ENCODE data around the gene TOPORS. TPM values are rescaled to one million over a fixed set of nuclear protein-coding genes. Genes with fewer than 3 reads are reported as not detected.
A peak's percentile ranks its signal among the peaks of the same experiment; 100 is the strongest.
"Not testable (repeated sequence)": the region's sequence is repeated elsewhere in the genome, so short reads cannot be mapped to it uniquely, and the experiment has no call there.

The TOPORS gene
- total RNA-seq, 2 experiments from 2014 or later: 16.2 to 17.4 TPM

- Histone ChIP-seq H4K20me1 (ENCODE audit: insufficient read depth, low read length) (no peaks in the 10 kb centered on the region), H3K4me1 (ENCODE audit: insufficient read depth, low read length, poor library complexity, severe bottlenecking) (peaks cover 15% of the 10 kb centered on the region), H3K4me2 (ENCODE audit: low read length) (peak overlapping the region; percentile 62), H2AFZ (ENCODE audit: low read length) (peak overlapping the region; percentile 76), H3K79me2 (ENCODE audit: insufficient read depth, low read depth, low read length) (no peaks in the 10 kb centered on the region), H3K9me3 (ENCODE audit: low read length) (peaks cover 9% of the 10 kb centered on the region; the same call in 1 of the 2 replicates), H3K9me2 (ENCODE audit: insufficient read depth, low read length) (no peaks in the 10 kb centered on the region), H3K4me3 (ENCODE audit: low read depth, low read length, poor library complexity, severe bottlenecking) (peak overlapping the region; percentile 70), H3K36me3 (ENCODE audit: insufficient read depth, low read length) (no peaks in the 10 kb centered on the region), H3K27ac (ENCODE audit: low read depth, low read length, poor library complexity, severe bottlenecking) (no peak overlapping the region)
- intact Hi-C loops (cut with micrococcal nuclease; ENCODE audit: unreplicated experiment): loop anchor here (2.0 kb wide), 1 partner anchor 147 kb away; no protein-coding TSS in a partner anchor
- ChIA-PET CTCF (ENCODE audit: unreplicated experiment) (interaction anchor here (0.9 to 1.1 kb wide), 2 partner anchors 141 to 147 kb away, joined by 3 to 4 read pairs; no protein-coding TSS in a partner anchor), POLR2A (interaction anchor here (1.0 to 1.6 kb wide), 4 partner anchors 14 to 56 kb away, joined by 3 to 7 read pairs (median 3); partner anchors contain the start of gene SMIM27)
- no peak for DNase-seq (ENCODE audit: low spot score)
- TF ChIP-seq CTCF (conservative IDR thresholded peaks at IDR 0.05; ENCODE audit: low read length) (no peak), EZH2phosphoT487 (IDR thresholded peaks at IDR 0.05; ENCODE audit: borderline replicate concordance, low read depth, low read length) (no peak)
- no TSS peak for BruUV-seq (replicated peaks)
These were observed 26.7 kb downstream of the TOPORS start for GRCh38 chr9:32525709-32526030.

GRCh38 chr9:32524892-32525708 lies 27.3 kb downstream of the TOPORS start:
- POLR2A ChIA-PET: interaction anchor here (1.0 to 1.6 kb wide), 3 partner anchors 13 to 57 kb away, joined by 3 to 7 read pairs (median 3); no protein-coding TSS in a partner anchor
- H3K4me1 ChIP-seq (ENCODE audit: insufficient read depth, low read length, poor library complexity, severe bottlenecking): peaks cover 15% of the 10 kb centered on the region
- intact Hi-C loops (cut with micrococcal nuclease; ENCODE audit: unreplicated experiment): loop anchor here (2.0 kb wide), 1 partner anchor 146 kb away; no protein-coding TSS in a partner anchor
- H3K9me2 ChIP-seq (ENCODE audit: insufficient read depth, low read length): no peaks in the 10 kb centered on the region
- no peak for TF ChIP-seq CTCF (conservative IDR thresholded peaks at IDR 0.05; ENCODE audit: low read length)
- no peak for TF ChIP-seq EZH2phosphoT487 (IDR thresholded peaks at IDR 0.05; ENCODE audit: borderline replicate concordance, low read depth, low read length)
- H3K4me3 ChIP-seq (ENCODE audit: low read depth, low read length, poor library complexity, severe bottlenecking): peak overlapping the region; percentile 70
- no peaks in the 10 kb centered on the region for H3K36me3 ChIP-seq (ENCODE audit: insufficient read depth, low read length)
- no TSS peak for BruUV-seq (replicated peaks)
- H3K27ac ChIP-seq (ENCODE audit: low read depth, low read length, poor library complexity, severe bottlenecking): no peak overlapping the region
- no peaks in the 10 kb centered on the region for H4K20me1 ChIP-seq (ENCODE audit: insufficient read depth, low read length)
- H3K4me2 ChIP-seq (ENCODE audit: low read length): peak overlapping the region; percentile 62
- no peak for DNase-seq (ENCODE audit: low spot score)
- CTCF ChIA-PET (ENCODE audit: unreplicated experiment): interaction anchor here (0.9 to 1.1 kb wide), 2 partner anchors 140 to 146 kb away, joined by 3 to 4 read pairs; no protein-coding TSS in a partner anchor
- H3K79me2 ChIP-seq (ENCODE audit: insufficient read depth, low read depth, low read length): no peaks in the 10 kb centered on the region
- H2AFZ ChIP-seq (ENCODE audit: low read length): peak overlapping the region; percentile 76
- H3K9me3 ChIP-seq (ENCODE audit: low read length): peaks cover 9% of the 10 kb centered on the region; the same call in 1 of the 2 replicates

GRCh38 chr9:32524558-32524891 lies 27.9 kb downstream of the TOPORS start:
- H3K27ac ChIP-seq (ENCODE audit: low read depth, low read length, poor library complexity, severe bottlenecking); H3K4me2 ChIP-seq (ENCODE audit: low read length); H3K36me3 ChIP-seq (ENCODE audit: insufficient read depth, low read length); DNase-seq (ENCODE audit: low spot score); H3K9me2 ChIP-seq (ENCODE audit: insufficient read depth, low read length); POLR2A ChIA-PET; H2AFZ ChIP-seq (ENCODE audit: low read length); H4K20me1 ChIP-seq (ENCODE audit: insufficient read depth, low read length); BruUV-seq (replicated peaks); H3K79me2 ChIP-seq (ENCODE audit: insufficient read depth, low read depth, low read length); CTCF ChIA-PET (ENCODE audit: unreplicated experiment); H3K4me3 ChIP-seq (ENCODE audit: low read depth, low read length, poor library complexity, severe bottlenecking): not testable (repeated sequence)
- intact Hi-C loops (cut with micrococcal nuclease; ENCODE audit: unreplicated experiment): loop anchor here (2.0 kb wide), 1 partner anchor 146 kb away; no protein-coding TSS in a partner anchor
- peaks cover 15% of the 10 kb centered on the region for H3K4me1 ChIP-seq (ENCODE audit: insufficient read depth, low read length, poor library complexity, severe bottlenecking)
- peaks cover 12% of the 10 kb centered on the region; the same call in 1 of the 2 replicates for H3K9me3 ChIP-seq (ENCODE audit: low read length)

Measured in OCI-LY7 (cell line).